ENCODE data around the gene PIP5K1C.
A peak's percentile ranks its signal among the peaks of the same experiment; 100 is the strongest.

The PIP5K1C gene

GRCh38 chr19:3614858-3615505 is 85.3 kb downstream of the PIP5K1C start:
- no peak for DNase-seq

- DNase-seq = no peak
Observed at GRCh38 chr19:3613818-3614661, 86.2 kb downstream of the PIP5K1C start.

GRCh38 chr19:3612901-3613741 is 87.1 kb downstream of the PIP5K1C start:
- no peak for DNase-seq

GRCh38 chr19:3612330-3612729 is 87.9 kb downstream of the PIP5K1C start:
- DNase-seq = no peak

GRCh38 chr19:3611841-3612240 is 88.4 kb downstream of the PIP5K1C start:
- DNase-seq = no peak

GRCh38 chr19:3610745-3611717 is 89.2 kb downstream of the PIP5K1C start:
- DNase-seq = no peak

- DNase-seq = no peak
Observed at GRCh38 chr19:3609779-3610719, 90.2 kb downstream of the PIP5K1C start.

GRCh38 chr19:3608750-3609322 is 91.4 kb downstream of the PIP5K1C start:
- no peak for DNase-seq

- no peak for DNase-seq
Observed at GRCh38 chr19:3608079-3608641, 92.1 kb downstream of the PIP5K1C start.

- DNase-seq = no peak
Observed at GRCh38 chr19:3607303-3608078, 92.8 kb downstream of the PIP5K1C start.

- DNase-seq = peak in 24 of 56 donors; percentile 2 to 67 (median 19)
Observed at GRCh38 chr19:3606690-3607289, 93.5 kb downstream of the PIP5K1C start, which contains the start of gene TBXA2R. TBXA2R (minus strand) TSS chr19:3606875; CDS start chr19:3600634, 6,241 bp downstream.

GRCh38 chr19:3606174-3606689 is 94.0 kb downstream of the PIP5K1C start:
- no peak for DNase-seq

- DNase-seq = no peak
Observed at GRCh38 chr19:3605770-3606169, 94.5 kb downstream of the PIP5K1C start.

- DNase-seq = no peak
Observed at GRCh38 chr19:3605361-3605760, 94.9 kb downstream of the PIP5K1C start.

GRCh38 chr19:3604987-3605343 is 95.3 kb downstream of the PIP5K1C start:
- DNase-seq = no peak

- no peak for DNase-seq
Observed at GRCh38 chr19:3604227-3604986, 95.9 kb downstream of the PIP5K1C start.

Measured in nucleus accumbens (tissue), 56 donors.